HG03439 (cell line): ENCODE results near the gene DBP.
"Not testable (repeated sequence)": the region's sequence is repeated elsewhere in the genome, so short reads cannot be mapped to it uniquely, and the experiment has no call there.

Experiments used
- ATAC-seq: cut with Tn5 transposase; IDR thresholded peaks from one replicate; pipeline ENCODE4 v1.9.1; 2021; ENCODE audit warnings: mild to moderate bottlenecking, moderate library complexity; ENCODE audit not compliant: unreplicated experiment

DBP gene

GRCh38 chr19:48641850-48642249, 4.7 kb upstream of the DBP start:
- ATAC-seq: no peak

- ATAC-seq: no peak
Observed at GRCh38 chr19:48639483-48640375, 2.5 kb upstream of the DBP start.

- ATAC-seq: no peak
Observed at GRCh38 chr19:48638831-48639381, 1.7 kb upstream of the DBP start.

- peak; percentile 14 for ATAC-seq
Observed at GRCh38 chr19:48637948-48638830, 1.0 kb upstream of the DBP start.

GRCh38 chr19:48637449-48637947, 319 bp upstream of the DBP start:
- ATAC-seq: peak; percentile 58

- no peak for ATAC-seq
Observed at GRCh38 chr19:48635966-48636858, 967 bp downstream of the DBP start.

GRCh38 chr19:48635263-48635965, 1.8 kb downstream of the DBP start:
- no peak for ATAC-seq

- peak; percentile 35 for ATAC-seq
Observed at GRCh38 chr19:48634424-48635262, 2.5 kb downstream of the DBP start.

- no peak for ATAC-seq
Observed at GRCh38 chr19:48634036-48634342, 3.2 kb downstream of the DBP start.

- ATAC-seq: no peak
Observed at GRCh38 chr19:48633148-48634035, 3.8 kb downstream of the DBP start.

- ATAC-seq: no peak
Observed at GRCh38 chr19:48632692-48633147, 4.5 kb downstream of the DBP start.

- ATAC-seq: not testable (repeated sequence)
Observed at GRCh38 chr19:48632286-48632685, 4.9 kb downstream of the DBP start.

- no peak for ATAC-seq
Observed at GRCh38 chr19:48631225-48631624, 6.0 kb downstream of the DBP start.

- no peak for ATAC-seq
Observed at GRCh38 chr19:48630296-48631063, 6.7 kb downstream of the DBP start.

- no peak for ATAC-seq
Observed at GRCh38 chr19:48629599-48630295, 7.4 kb downstream of the DBP start.

GRCh38 chr19:48629297-48629598, 7.9 kb downstream of the DBP start:
- ATAC-seq: no peak
